HCT116 (cell line): Measurements from ENCODE around the gene ALK. TPM values are rescaled to one million over a fixed set of nuclear protein-coding genes. Genes with fewer than 3 reads are reported as not detected.

Source experiments
- ATAC-seq: fragments of 200-7000 bp; cut with Tn5 transposase; 2 replicates; pipeline ENCODE4 v1.9.1; 2020; ENCODE audit warnings: mild to moderate bottlenecking, moderate library complexity
- BruUV-seq: library from RNA; stranded (reverse); fragments of 400-500 nt; replicated peaks from 2 replicates; lab custom pipeline; 2021; lab: Mats Ljungman, UMichigan
- CTCF ChIA-PET: fragments of 300-600 bp; sonication (Branson Sonifier 250); formaldehyde crosslinking; loops from one replicate; lab custom pipeline; 2021; ENCODE audit warnings: antibody characterized with exemption; lab: Charles Lee
- POLR2A ChIA-PET: fragments of 300-600, 350-600 bp; sonication (Branson Sonifier 250); formaldehyde crosslinking; loops from one replicate; lab custom pipeline; 2021; ENCODE audit warnings: antibody characterized with exemption; lab: Charles Lee
- RAD21 ChIA-PET, 2 experiments: fragments of 300-600 bp; sonication (Branson Sonifier 250); formaldehyde crosslinking; loops; one replicate each; lab custom pipeline; 2023; ENCODE audit warnings: low total read pairs in 2 of 2; ENCODE audit not compliant: uncharacterized antibody in 2 of 2, unreplicated experiment in 2 of 2, low non-redundant PET in 1 of 2; lab: Charles Lee
- DNase-seq: peaks from one replicate; pipeline ENCODE4 v3.0.0-alpha.2; 2010; ENCODE audit warnings: low read depth, low spot score
- H2AFZ ChIP-seq: fragments of 200-600 bp; shearing (Covaris generic), sonication (generic); 2 replicates; pipeline ENCODE4 v1.6.1; 2017; ENCODE audit warnings: low read depth, mixed run types, mixed read lengths, antibody characterized with exemption, low read length; ENCODE audit not compliant: poor library complexity, severe bottlenecking
- H3K27ac ChIP-seq: 2 replicates; pipeline ENCODE4 v1.5.1; 2012; ENCODE audit warnings: low read depth, low read length
- H3K27me3 ChIP-seq: fragments of 200-600 bp; sonication (generic); 2 replicates; pipeline ENCODE4 v1.6.1; 2016; ENCODE audit warnings: mixed run types, low read length, mixed read lengths; ENCODE audit not compliant: insufficient read depth
- H3K36me3 ChIP-seq, 2 experiments: fragments of 200-500 bp in 1 of 2; fragments of 200-600 bp in 1 of 2; sonication (Bioruptor generic) in 1 of 2; sonication (generic) in 1 of 2; 2 replicates each; pipeline versions ENCODE4 v1.5.1 to v1.6.1; 2014 to 2016; ENCODE audit warnings: low read length in 2 of 2, inconsistent platforms in 1 of 2, mixed read lengths in 1 of 2, mixed run types in 1 of 2; ENCODE audit not compliant: insufficient read depth in 2 of 2, control insufficient read depth in 1 of 2
- H3K4me1 ChIP-seq, 2 experiments: fragments of 200-600 bp in 1 of 2; sonication (generic) in 1 of 2; 2 replicates each; pipeline versions ENCODE4 v1.5.1 to v1.6.1; 2012 to 2017; ENCODE audit warnings: low read length in 2 of 2, inconsistent platforms in 1 of 2, mild to moderate bottlenecking in 1 of 2, mixed read lengths in 1 of 2, mixed run types in 1 of 2, moderate library complexity in 1 of 2; ENCODE audit not compliant: insufficient read depth in 2 of 2, control insufficient read depth in 1 of 2
- H3K4me2 ChIP-seq: fragments of 200-600 bp; sonication (generic); 2 replicates; pipeline ENCODE4 v1.6.1; 2017; ENCODE audit warnings: mixed run types, low read length, mixed read lengths
- H3K4me3 ChIP-seq, 2 experiments: fragments of 200-600 bp in 1 of 2; sonication (generic) in 1 of 2; replicated peaks in 1 of 2; 2 replicates each; pipeline ENCODE4 v1.5.1; 2011 to 2016; ENCODE audit warnings: low read length in 2 of 2, control low read depth in 1 of 2, low read depth in 1 of 2, mild to moderate bottlenecking in 1 of 2, mixed read lengths in 1 of 2, mixed run types in 1 of 2
- H3K79me2 ChIP-seq: fragments of 200-600 bp; sonication (generic); 2 replicates; pipeline ENCODE4 v1.6.1; 2017; ENCODE audit warnings: mild to moderate bottlenecking, mixed run types, low read length, moderate library complexity, mixed read lengths; ENCODE audit not compliant: insufficient read depth
- H3K9ac ChIP-seq: fragments of 200-600 bp; sonication (generic); 2 replicates; pipeline ENCODE4 v1.6.1; 2016; ENCODE audit warnings: low read length, mixed read lengths
- H3K9me2 ChIP-seq: fragments of 200-600 bp; sonication (generic), shearing (Covaris generic); 2 replicates; pipeline ENCODE4 v1.6.1; 2017; ENCODE audit warnings: mixed run types, mild to moderate bottlenecking, moderate library complexity; ENCODE audit not compliant: insufficient read depth
- H3K9me3 ChIP-seq, 2 experiments: fragments of 200-500 bp in 1 of 2; fragments of 200-600 bp in 1 of 2; sonication (Bioruptor generic) in 1 of 2; sonication (generic) in 1 of 2; 2 replicates each; pipeline ENCODE4 v1.6.1; 2014 to 2017; ENCODE audit warnings: low read length in 2 of 2, mixed read lengths in 2 of 2, inconsistent platforms in 1 of 2, low read depth in 1 of 2, mild to moderate bottlenecking in 1 of 2, mixed run types in 1 of 2, moderate library complexity in 1 of 2; ENCODE audit not compliant: control insufficient read depth in 1 of 2, insufficient read depth in 1 of 2
- H4K20me1 ChIP-seq: fragments of 200-600 bp; sonication (generic), shearing (Covaris generic); 2 replicates; pipeline ENCODE4 v1.6.1; 2017; ENCODE audit warnings: mixed run types, mild to moderate bottlenecking, moderate library complexity; ENCODE audit not compliant: insufficient read depth
- CEBPB ChIP-seq: IDR thresholded peaks from 2 replicates; pipeline ENCODE4 v1.6.1; 2012; ENCODE audit warnings: low read depth
- EGR1 ChIP-seq: IDR thresholded peaks from 2 replicates; pipeline ENCODE4 v1.6.1; 2012; ENCODE audit warnings: low read depth
- EZH2 ChIP-seq: fragments of 200-600 bp; sonication (generic); IDR thresholded peaks from 2 replicates; pipeline ENCODE4 v1.6.1; 2017; ENCODE audit warnings: antibody characterized with exemption, mixed run types
- EZH2phosphoT487 ChIP-seq: fragments of 200-600 bp; IDR thresholded peaks from 2 replicates; pipeline ENCODE4 v1.6.1; 2018; ENCODE audit warnings: antibody characterized with exemption, borderline replicate concordance
- FOSL1 ChIP-seq: IDR thresholded peaks from 2 replicates; pipeline ENCODE4 v1.6.1; 2012; ENCODE audit warnings: low read depth
- POLR2A ChIP-seq: IDR thresholded peaks from 2 replicates; pipeline ENCODE4 v1.7.0; 2011; ENCODE audit warnings: borderline replicate concordance; ENCODE audit not compliant: insufficient read depth, insufficient read length; ENCODE audit errors: extremely low read depth
- POLR2AphosphoS5 ChIP-seq: IDR thresholded peaks from 2 replicates; pipeline ENCODE4 v1.6.1; 2011; ENCODE audit warnings: mild to moderate bottlenecking, low read depth, low read length, moderate library complexity
- RAD21 ChIP-seq: IDR thresholded peaks from 2 replicates; pipeline ENCODE4 v1.6.1; 2012; ENCODE audit warnings: low read depth, mild to moderate bottlenecking
- SIN3A ChIP-seq: IDR thresholded peaks from 2 replicates; pipeline ENCODE4 v1.6.1; 2012; ENCODE audit warnings: low read depth
- SP1 ChIP-seq: IDR thresholded peaks from 2 replicates; pipeline ENCODE4 v1.6.1; 2012; ENCODE audit warnings: low read depth
- TCF7L2 ChIP-seq: IDR thresholded peaks from 2 replicates; pipeline ENCODE4 v1.7.0; 2011; ENCODE audit warnings: borderline replicate concordance, inconsistent platforms; ENCODE audit not compliant: insufficient read depth, insufficient read length; ENCODE audit errors: extremely low read depth
- YY1 ChIP-seq: IDR thresholded peaks from 2 replicates; pipeline ENCODE4 v1.6.1; 2011; ENCODE audit warnings: low read length, low read depth, moderate library complexity, mild to moderate bottlenecking; ENCODE audit not compliant: insufficient replicate concordance; ENCODE audit errors: extremely low read depth
- ZFX ChIP-seq: fragments of 450-650 bp; IDR thresholded peaks from 2 replicates; pipeline ENCODE4 v1.6.1; 2017
- ZNF274 ChIP-seq: fragments of 200-500 bp; sonication (Bioruptor generic); IDR thresholded peaks from 2 replicates; pipeline ENCODE4 v1.6.1; 2014; ENCODE audit warnings: mild to moderate bottlenecking, low read depth, low read length, inconsistent platforms
- intact Hi-C: fragments of 100-400 bp; cut with micrococcal nuclease; formaldehyde crosslinking; loops from 2 replicates; pipeline ENCODE4 v1.10.0; 2022
- total RNA-seq: library from RNA; stranded (reverse); gene quantifications from one replicate; pipeline ENCODE4 v1.2.1, GENCODE V29; 2021; ENCODE audit not compliant: unreplicated experiment
- TF ChIP-seq, protein P1 (sequence below): IDR thresholded peaks from 2 replicates; pipeline ENCODE4 v1.6.1; 2012; ENCODE audit warnings: low read depth
- TF ChIP-seq, protein P2 (sequence below): IDR thresholded peaks from 2 replicates; pipeline ENCODE4 v1.6.1; 2012
- TF ChIP-seq, protein P3 (sequence below): IDR thresholded peaks from 2 replicates; pipeline ENCODE4 v1.6.1; 2012

The ALK gene
- total RNA-seq, 1 experiment from 2014 or later: not detected

DNA sequence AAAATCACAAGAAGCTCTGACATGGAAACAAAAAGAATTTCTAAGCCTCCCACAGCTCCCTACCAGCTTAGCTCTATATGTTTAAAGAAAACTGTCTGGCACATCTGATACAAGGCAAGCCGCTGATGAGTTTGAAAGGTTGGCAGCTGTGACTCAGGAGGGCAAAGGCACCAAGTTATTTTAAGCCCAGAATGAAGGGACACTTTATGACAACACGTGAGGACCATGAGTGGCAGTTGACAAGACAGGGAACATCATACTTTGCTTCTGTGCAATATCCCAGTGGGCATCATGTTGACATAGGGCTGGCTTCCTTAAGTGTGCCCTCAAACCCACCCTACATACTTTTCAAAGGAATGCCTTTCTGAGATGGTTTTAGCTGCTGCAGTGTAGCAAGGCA is 533.3 kb downstream of the ALK start:
- no peaks in the 10 kb centered on the region for H3K9me3 ChIP-seq
- intact Hi-C loops: no loop called here
- no peak for DNase-seq
- no peak for ATAC-seq
- no peak overlapping the region for H3K4me3 ChIP-seq
- RAD21 ChIA-PET: no interaction called here
- BruUV-seq: no TSS peak
- H3K36me3 ChIP-seq: no peaks in the 10 kb centered on the region
- H3K4me2 ChIP-seq: no peak overlapping the region
- CTCF ChIA-PET: no interaction called here
- POLR2A ChIA-PET: no interaction called here
- H3K9ac ChIP-seq: no peak overlapping the region
- no peak overlapping the region for H3K27ac ChIP-seq
- peaks cover 42% of the 10 kb centered on the region for H3K27me3 ChIP-seq
- no peak overlapping the region for H2AFZ ChIP-seq
- no peaks in the 10 kb centered on the region for H4K20me1 ChIP-seq
- H3K4me1 ChIP-seq: no peaks in the 10 kb centered on the region
- no peaks in the 10 kb centered on the region for H3K79me2 ChIP-seq
- no peaks in the 10 kb centered on the region for H3K9me2 ChIP-seq
- TF ChIP-seq EZH2: no peak
- no peak for TF ChIP-seq ZNF274
- TF ChIP-seq, protein P1, sequence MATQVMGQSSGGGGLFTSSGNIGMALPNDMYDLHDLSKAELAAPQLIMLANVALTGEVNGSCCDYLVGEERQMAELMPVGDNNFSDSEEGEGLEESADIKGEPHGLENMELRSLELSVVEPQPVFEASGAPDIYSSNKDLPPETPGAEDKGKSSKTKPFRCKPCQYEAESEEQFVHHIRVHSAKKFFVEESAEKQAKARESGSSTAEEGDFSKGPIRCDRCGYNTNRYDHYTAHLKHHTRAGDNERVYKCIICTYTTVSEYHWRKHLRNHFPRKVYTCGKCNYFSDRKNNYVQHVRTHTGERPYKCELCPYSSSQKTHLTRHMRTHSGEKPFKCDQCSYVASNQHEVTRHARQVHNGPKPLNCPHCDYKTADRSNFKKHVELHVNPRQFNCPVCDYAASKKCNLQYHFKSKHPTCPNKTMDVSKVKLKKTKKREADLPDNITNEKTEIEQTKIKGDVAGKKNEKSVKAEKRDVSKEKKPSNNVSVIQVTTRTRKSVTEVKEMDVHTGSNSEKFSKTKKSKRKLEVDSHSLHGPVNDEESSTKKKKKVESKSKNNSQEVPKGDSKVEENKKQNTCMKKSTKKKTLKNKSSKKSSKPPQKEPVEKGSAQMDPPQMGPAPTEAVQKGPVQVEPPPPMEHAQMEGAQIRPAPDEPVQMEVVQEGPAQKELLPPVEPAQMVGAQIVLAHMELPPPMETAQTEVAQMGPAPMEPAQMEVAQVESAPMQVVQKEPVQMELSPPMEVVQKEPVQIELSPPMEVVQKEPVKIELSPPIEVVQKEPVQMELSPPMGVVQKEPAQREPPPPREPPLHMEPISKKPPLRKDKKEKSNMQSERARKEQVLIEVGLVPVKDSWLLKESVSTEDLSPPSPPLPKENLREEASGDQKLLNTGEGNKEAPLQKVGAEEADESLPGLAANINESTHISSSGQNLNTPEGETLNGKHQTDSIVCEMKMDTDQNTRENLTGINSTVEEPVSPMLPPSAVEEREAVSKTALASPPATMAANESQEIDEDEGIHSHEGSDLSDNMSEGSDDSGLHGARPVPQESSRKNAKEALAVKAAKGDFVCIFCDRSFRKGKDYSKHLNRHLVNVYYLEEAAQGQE: no peak
- TF ChIP-seq, all 23 proteins: peak for 0

DNA sequence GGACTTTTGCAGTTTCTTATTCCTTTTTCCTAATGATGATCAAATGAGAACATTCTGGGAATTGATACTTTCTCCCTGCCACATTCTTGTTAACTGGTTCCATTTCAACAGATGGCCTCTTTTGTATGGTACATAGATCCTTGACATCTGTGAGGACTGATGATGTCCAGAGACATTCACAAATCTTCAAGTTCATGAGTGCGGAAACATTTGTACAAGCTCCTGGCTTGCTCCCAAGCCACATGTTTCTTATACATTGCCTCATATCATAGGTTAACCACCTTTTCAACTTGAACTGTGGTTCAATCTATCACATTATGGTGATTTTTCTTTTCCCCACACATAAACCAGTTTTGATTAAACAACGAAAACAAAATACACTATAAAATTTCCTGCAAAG is 538.9 kb downstream of the ALK start:
- H3K27me3 ChIP-seq: peaks cover 53% of the 10 kb centered on the region
- DNase-seq: no peak
- ATAC-seq: no peak
- no TSS peak for BruUV-seq
- no peak overlapping the region for H3K9ac ChIP-seq
- H3K4me1 ChIP-seq: no peaks in the 10 kb centered on the region
- CTCF ChIA-PET: no interaction called here
- no peak overlapping the region for H3K27ac ChIP-seq
- no peak overlapping the region for H3K4me2 ChIP-seq
- RAD21 ChIA-PET: no interaction called here
- no peak overlapping the region for H2AFZ ChIP-seq
- H3K79me2 ChIP-seq: no peaks in the 10 kb centered on the region
- H3K9me3 ChIP-seq: no peaks in the 10 kb centered on the region
- H4K20me1 ChIP-seq: no peaks in the 10 kb centered on the region
- no peaks in the 10 kb centered on the region for H3K9me2 ChIP-seq
- no peak overlapping the region for H3K4me3 ChIP-seq
- POLR2A ChIA-PET: no interaction called here
- H3K36me3 ChIP-seq: no peaks in the 10 kb centered on the region
- intact Hi-C loops: no loop called here
- TF ChIP-seq YY1 (no peak), POLR2A (no peak), ZFX (no peak), RAD21 (no peak), TCF7L2 (no peak), CEBPB (no peak), EZH2phosphoT487 (no peak), SIN3A (no peak), EGR1 (no peak), FOSL1 (no peak), ZNF274 (no peak), SP1 (no peak), POLR2AphosphoS5 (no peak)
- TF ChIP-seq, protein P2, sequence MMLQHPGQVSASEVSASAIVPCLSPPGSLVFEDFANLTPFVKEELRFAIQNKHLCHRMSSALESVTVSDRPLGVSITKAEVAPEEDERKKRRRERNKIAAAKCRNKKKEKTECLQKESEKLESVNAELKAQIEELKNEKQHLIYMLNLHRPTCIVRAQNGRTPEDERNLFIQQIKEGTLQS: no peak
- TF ChIP-seq, protein P3, sequence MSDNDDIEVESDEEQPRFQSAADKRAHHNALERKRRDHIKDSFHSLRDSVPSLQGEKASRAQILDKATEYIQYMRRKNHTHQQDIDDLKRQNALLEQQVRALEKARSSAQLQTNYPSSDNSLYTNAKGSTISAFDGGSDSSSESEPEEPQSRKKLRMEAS: no peak
